Right lung (tissue), 5 donors: ENCODE measurements around the gene CTAG1B. TPM values are rescaled to one million over a fixed set of nuclear protein-coding genes. Genes with fewer than 3 reads are reported as not detected.
A peak's percentile ranks its signal among the peaks of the same experiment; 100 is the strongest.
"Not testable (repeated sequence)": the region's sequence is repeated elsewhere in the genome, so short reads cannot be mapped to it uniquely, and the experiment has no call there.

Experiments
- DNase-seq, 2 donors: peaks; one replicate each; pipeline ENCODE4 v3.0.0-alpha.2; 2013
- polyA plus RNA-seq, 5 donors: library from polyadenylated mRNA; unstranded; fragments of 120-200 nt; gene quantifications; one replicate each; pipeline versions ENCODE4 v1.2.1 to v1.2.3, GENCODE V29; 2013; ENCODE audit warnings: inconsistent platforms in 1 of 5, low replicate concordance in 1 of 5; ENCODE audit not compliant: insufficient read length in 5 of 5, insufficient read depth in 1 of 5

CTAG1B gene
- polyA plus RNA-seq, 5 donors = not detected

- not testable (repeated sequence) for DNase-seq
Observed at GRCh38 chrX:154628960-154629359, 9.9 kb upstream of the CTAG1B start.

GRCh38 chrX:154620767-154621414 is 1.8 kb upstream of the CTAG1B start:
- DNase-seq = not testable (repeated sequence)

GRCh38 chrX:154613586-154613985 is 5.5 kb downstream of the CTAG1B start:
- DNase-seq = not testable (repeated sequence)

- not testable (repeated sequence) for DNase-seq
Observed at GRCh38 chrX:154611146-154611545, 7.9 kb downstream of the CTAG1B start.

- DNase-seq = not testable (repeated sequence)
Observed at GRCh38 chrX:154608823-154609222, 10.3 kb downstream of the CTAG1B start.

- DNase-seq = not testable (repeated sequence)
Observed at GRCh38 chrX:154607976-154608375, 11.1 kb downstream of the CTAG1B start.

GRCh38 chrX:154607370-154607769 is 11.7 kb downstream of the CTAG1B start:
- no peak for DNase-seq

GRCh38 chrX:154605566-154605965 is 13.5 kb downstream of the CTAG1B start:
- no peak for DNase-seq

- DNase-seq = no peak
Observed at GRCh38 chrX:154603438-154604430, 15.3 kb downstream of the CTAG1B start.

- no peak for DNase-seq
Observed at GRCh38 chrX:154602766-154603437, 16.2 kb downstream of the CTAG1B start.

GRCh38 chrX:154602226-154602625 is 16.9 kb downstream of the CTAG1B start:
- DNase-seq = no peak

GRCh38 chrX:154600759-154601374 is 18.2 kb downstream of the CTAG1B start:
- no peak for DNase-seq

GRCh38 chrX:154599531-154599930 is 19.6 kb downstream of the CTAG1B start:
- no peak for DNase-seq

GRCh38 chrX:154598656-154599055 is 20.4 kb downstream of the CTAG1B start:
- no peak for DNase-seq

GRCh38 chrX:154597221-154597620 is 21.9 kb downstream of the CTAG1B start:
- no peak for DNase-seq

GRCh38 chrX:154596290-154596929 is 22.7 kb downstream of the CTAG1B start:
- peak in 1 of 2 donors; percentile 5 for DNase-seq

- no peak for DNase-seq
Observed at GRCh38 chrX:154595559-154596249, 23.4 kb downstream of the CTAG1B start.

- no peak for DNase-seq
Observed at GRCh38 chrX:154594491-154594890, 24.6 kb downstream of the CTAG1B start.

GRCh38 chrX:154593201-154593600 is 25.9 kb downstream of the CTAG1B start:
- no peak for DNase-seq

- DNase-seq = no peak
Observed at GRCh38 chrX:154592505-154592904, 26.6 kb downstream of the CTAG1B start.

GRCh38 chrX:154590415-154590814 is 28.7 kb downstream of the CTAG1B start:
- not testable (repeated sequence) for DNase-seq
